Measurements from ENCODE around the gene ASB15. TPM values are rescaled to one million over a fixed set of nuclear protein-coding genes. Genes with fewer than 3 reads are reported as not detected.

Gene ASB15
- total and polyA plus RNA-seq, 8 donors: 0.04 TPM; not detected in 7

DNA sequence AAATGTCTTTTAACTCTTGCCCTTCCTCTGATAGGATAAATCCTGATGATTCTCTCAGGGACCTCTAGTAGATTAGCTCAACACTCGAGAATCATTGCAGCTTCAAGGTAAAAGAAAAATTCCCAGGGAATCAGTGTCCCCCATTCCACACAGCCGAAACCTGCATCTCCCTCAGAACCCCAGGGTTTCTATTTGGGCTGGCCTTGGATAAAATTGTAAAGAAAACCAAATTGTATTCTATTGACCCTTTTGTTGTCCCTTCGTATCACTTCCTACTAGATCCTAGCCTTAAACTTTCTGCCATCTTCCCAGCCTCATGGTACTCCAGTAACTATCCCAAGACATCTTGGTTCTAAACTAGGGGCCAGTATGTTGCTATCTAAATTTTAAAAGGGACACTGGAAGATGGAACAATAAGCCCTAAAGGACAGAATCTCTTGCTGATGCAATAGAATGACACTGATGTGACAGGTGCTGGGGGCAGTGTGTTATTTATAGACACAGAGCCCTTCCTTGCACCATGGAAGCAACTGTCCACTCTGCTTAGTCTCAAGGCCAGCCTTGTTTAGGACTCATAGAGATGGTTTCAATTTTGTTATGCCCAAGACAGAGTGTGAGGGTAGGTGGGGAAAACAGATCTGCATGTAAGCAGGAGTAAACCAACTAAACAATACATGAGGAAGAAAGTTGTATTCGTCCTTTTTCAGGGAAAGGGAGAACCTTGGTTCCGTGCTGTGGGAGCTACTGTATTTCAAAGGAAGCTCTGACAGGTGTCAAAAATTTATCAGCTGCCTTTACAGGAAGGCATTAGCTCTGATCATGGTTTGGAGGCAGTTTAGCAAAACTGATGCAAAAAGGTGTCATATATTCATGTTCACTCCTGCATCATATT lies 7.6 kb downstream of the ASB15 start:
- Histone ChIP-seq H3K27ac (no peak overlapping the region), H3K27me3 (no peaks in the 10 kb centered on the region), H3K4me3 (no peak overlapping the region), H3K36me3 (peaks cover 0 to 2% (median 0%) of the 10 kb centered on the region in 3 donors), H3K9me3 (no peaks in the 10 kb centered on the region), H3K4me1 (no peaks in the 10 kb centered on the region)
- ATAC-seq: no peak
- FAIRE-seq: no peak
- TF ChIP-seq, protein P1, sequence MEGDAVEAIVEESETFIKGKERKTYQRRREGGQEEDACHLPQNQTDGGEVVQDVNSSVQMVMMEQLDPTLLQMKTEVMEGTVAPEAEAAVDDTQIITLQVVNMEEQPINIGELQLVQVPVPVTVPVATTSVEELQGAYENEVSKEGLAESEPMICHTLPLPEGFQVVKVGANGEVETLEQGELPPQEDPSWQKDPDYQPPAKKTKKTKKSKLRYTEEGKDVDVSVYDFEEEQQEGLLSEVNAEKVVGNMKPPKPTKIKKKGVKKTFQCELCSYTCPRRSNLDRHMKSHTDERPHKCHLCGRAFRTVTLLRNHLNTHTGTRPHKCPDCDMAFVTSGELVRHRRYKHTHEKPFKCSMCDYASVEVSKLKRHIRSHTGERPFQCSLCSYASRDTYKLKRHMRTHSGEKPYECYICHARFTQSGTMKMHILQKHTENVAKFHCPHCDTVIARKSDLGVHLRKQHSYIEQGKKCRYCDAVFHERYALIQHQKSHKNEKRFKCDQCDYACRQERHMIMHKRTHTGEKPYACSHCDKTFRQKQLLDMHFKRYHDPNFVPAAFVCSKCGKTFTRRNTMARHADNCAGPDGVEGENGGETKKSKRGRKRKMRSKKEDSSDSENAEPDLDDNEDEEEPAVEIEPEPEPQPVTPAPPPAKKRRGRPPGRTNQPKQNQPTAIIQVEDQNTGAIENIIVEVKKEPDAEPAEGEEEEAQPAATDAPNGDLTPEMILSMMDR (IDR thresholded peaks at IDR 0.05): no peak
- no peak for DNase-seq
- intact Hi-C loops (cut with DNase I): no loop called here
- WGBS, 2 donors: 73 to 84% methylated on average over 5 of the region's 5 CpGs

DNA sequence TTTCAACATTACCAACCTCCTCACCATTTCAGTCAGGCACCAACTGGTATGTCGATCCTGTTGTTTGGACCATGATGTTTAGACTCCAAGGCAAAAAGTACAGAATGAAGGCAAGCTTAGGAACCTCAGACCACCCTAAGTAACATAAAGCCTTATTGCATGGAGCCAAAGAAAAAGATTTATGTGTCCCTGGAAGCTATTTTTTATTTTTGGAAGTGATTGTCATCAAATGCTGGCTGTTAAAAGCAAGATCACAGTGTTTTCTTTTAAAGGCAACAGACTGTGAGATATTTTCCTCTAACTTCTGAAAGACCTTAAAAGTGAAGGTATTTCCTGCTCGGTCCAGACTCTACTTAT lies 8.2 kb downstream of the ASB15 start:
- FAIRE-seq: no peak
- TF ChIP-seq, protein P1 (IDR thresholded peaks at IDR 0.05): no peak
- H3K36me3 ChIP-seq: peaks cover 0 to 2% (median 0%) of the 10 kb centered on the region in 3 donors
- intact Hi-C loops (cut with DNase I): no loop called here
- no peak overlapping the region for H3K27ac ChIP-seq
- H3K9me3 ChIP-seq: no peaks in the 10 kb centered on the region
- H3K4me1 ChIP-seq: no peaks in the 10 kb centered on the region
- H3K4me3 ChIP-seq: no peak overlapping the region
- ATAC-seq: no peak
- DNase-seq: no peak
- H3K27me3 ChIP-seq: no peaks in the 10 kb centered on the region
- 75 to 87% methylated on average over 2 of the region's 2 CpGs for WGBS, 2 donors

DNA sequence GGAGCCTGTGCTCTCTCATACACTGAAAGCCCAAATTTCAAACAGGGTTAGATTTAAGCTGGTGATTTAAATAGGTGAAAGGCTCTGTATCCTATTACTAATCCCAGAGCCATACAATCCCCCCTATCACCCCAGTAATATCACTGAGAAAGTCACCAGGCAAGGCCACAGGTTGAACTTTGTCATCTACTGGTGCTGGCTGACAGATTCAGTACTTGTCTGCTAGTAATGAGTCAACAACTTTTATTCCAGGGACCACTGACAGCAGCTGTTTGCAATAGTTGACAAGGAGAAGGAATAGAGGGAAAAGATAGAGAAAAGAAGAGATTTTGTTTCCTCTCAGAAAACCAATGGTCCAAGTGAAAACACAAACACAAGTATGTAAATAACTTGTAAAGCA lies 10.4 kb downstream of the ASB15 start:
- peaks cover 0 to 2% (median 0%) of the 10 kb centered on the region in 3 donors for H3K36me3 ChIP-seq
- intact Hi-C loops (cut with DNase I): no loop called here
- TF ChIP-seq, protein P1 (IDR thresholded peaks at IDR 0.05): no peak
- H3K27me3 ChIP-seq: no peaks in the 10 kb centered on the region
- DNase-seq (no peak), ATAC-seq (no peak), FAIRE-seq (no peak)
- H3K4me1 ChIP-seq: no peaks in the 10 kb centered on the region
- no peaks in the 10 kb centered on the region for H3K9me3 ChIP-seq
- H3K4me3 ChIP-seq: no peak overlapping the region
- H3K27ac ChIP-seq: no peak overlapping the region

DNA sequence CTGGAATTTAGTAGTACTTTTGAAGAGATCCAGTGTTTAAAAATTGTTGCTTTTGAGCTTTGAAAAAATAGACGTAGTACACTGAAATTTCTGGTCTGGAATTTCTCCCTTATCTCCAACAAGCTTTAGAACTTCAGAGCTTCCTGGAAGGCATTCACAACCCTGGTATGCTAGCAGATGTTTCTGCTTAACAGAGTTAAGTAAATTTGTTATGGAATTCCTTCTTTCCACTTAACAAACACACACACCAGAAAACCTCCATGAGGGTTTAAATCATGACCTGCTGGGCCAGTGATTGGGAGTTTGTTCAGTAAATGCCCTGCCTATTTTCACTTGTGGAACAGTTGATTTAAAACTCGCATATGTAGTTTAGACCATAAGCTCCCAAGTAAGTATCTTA lies 13.7 kb downstream of the ASB15 start:
- no peaks in the 10 kb centered on the region for H3K9me3 ChIP-seq
- no peaks in the 10 kb centered on the region for H3K27me3 ChIP-seq
- WGBS, 2 donors: 40 to 49% methylated on average over 2 of the region's 2 CpGs
- intact Hi-C loops (cut with DNase I): no loop called here
- no peaks in the 10 kb centered on the region for H3K36me3 ChIP-seq
- DNase-seq (no peak), ATAC-seq (peak in 2 of 4 donors; percentile 19 to 71), FAIRE-seq (no peak)
- H3K27ac ChIP-seq: no peak overlapping the region
- TF ChIP-seq, protein P1 (IDR thresholded peaks at IDR 0.05): no peak
- H3K4me1 ChIP-seq: no peaks in the 10 kb centered on the region
- H3K4me3 ChIP-seq: no peak overlapping the region

DNA sequence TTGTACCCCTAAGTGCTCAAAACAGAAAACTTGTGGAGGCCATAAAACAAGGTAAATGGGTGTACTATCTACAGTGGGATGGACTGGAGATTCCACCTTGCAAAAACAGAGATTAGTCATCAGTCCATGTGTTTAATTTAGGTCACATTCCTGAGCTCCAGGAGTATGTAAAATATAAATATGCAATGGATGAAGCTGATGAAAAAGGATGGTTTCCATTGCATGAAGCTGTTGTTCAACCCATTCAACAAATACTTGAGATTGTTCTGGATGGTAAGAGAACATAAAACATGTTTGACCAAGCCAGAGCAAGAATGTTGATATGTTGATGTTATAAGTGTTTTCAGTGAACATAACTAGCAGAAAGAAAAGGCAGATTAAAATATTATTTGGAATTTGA lies 14.6 kb downstream of the ASB15 start:
- no peak overlapping the region for H3K27ac ChIP-seq

More for the DNA sequence above, 14.6 kb downstream of the ASB15 start:
- TF ChIP-seq, protein P1 (IDR thresholded peaks at IDR 0.05): no peak
- H3K4me3 ChIP-seq: no peak overlapping the region
- H3K36me3 ChIP-seq: no peaks in the 10 kb centered on the region
- no peaks in the 10 kb centered on the region for H3K4me1 ChIP-seq
- FAIRE-seq: no peak
- H3K27me3 ChIP-seq: no peaks in the 10 kb centered on the region
- DNase-seq: no peak
- ATAC-seq: no peak
- no peaks in the 10 kb centered on the region for H3K9me3 ChIP-seq
- intact Hi-C loops (cut with DNase I): no loop called here

Data from pancreas (tissue), 10 donors.